GM12872 (cell line): ENCODE data around the gene DHRS13.

ENCODE experiments used
- TF ChIP-seq, protein P1 (sequence below): IDR thresholded peaks from 3 replicates; pipeline ENCODE4 v1.5.1; 2011; ENCODE audit warnings: low read depth, mild to moderate bottlenecking, low read length, moderate library complexity; ENCODE audit not compliant: insufficient read depth

The DHRS13 gene

GRCh38 chr17:28881533-28882056 lies 21.3 kb downstream of the DHRS13 start:
- TF ChIP-seq, protein P1, sequence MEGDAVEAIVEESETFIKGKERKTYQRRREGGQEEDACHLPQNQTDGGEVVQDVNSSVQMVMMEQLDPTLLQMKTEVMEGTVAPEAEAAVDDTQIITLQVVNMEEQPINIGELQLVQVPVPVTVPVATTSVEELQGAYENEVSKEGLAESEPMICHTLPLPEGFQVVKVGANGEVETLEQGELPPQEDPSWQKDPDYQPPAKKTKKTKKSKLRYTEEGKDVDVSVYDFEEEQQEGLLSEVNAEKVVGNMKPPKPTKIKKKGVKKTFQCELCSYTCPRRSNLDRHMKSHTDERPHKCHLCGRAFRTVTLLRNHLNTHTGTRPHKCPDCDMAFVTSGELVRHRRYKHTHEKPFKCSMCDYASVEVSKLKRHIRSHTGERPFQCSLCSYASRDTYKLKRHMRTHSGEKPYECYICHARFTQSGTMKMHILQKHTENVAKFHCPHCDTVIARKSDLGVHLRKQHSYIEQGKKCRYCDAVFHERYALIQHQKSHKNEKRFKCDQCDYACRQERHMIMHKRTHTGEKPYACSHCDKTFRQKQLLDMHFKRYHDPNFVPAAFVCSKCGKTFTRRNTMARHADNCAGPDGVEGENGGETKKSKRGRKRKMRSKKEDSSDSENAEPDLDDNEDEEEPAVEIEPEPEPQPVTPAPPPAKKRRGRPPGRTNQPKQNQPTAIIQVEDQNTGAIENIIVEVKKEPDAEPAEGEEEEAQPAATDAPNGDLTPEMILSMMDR, result no peak

DNA sequence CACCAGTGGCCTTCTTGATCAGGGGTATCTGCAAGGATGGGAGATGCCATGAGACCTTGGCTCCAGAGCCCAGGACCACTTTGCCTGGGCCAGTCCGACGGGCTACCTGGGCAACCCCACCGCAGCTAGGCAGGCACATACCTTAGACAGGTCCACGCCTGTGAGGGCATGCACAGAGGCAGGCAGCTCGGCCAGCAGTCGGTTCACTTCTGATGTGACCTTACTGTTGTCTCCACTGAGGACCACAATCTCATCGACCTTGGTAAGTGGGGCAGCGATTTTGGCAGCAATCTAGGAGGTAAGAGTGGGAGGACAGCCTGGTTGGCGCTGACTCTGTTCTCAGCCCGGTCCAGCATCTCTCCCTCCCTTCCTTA lies 22.3 kb downstream of the DHRS13 start:
- TF ChIP-seq, protein P1, result no peak

- TF ChIP-seq, protein P1, result no peak
These were observed 22.9 kb downstream of the DHRS13 start for GRCh38 chr17:28879886-28880571.

GRCh38 chr17:28878981-28879380 lies 23.9 kb downstream of the DHRS13 start:
- TF ChIP-seq, protein P1, result peak; percentile 63

- TF ChIP-seq, protein P1, result no peak
These were observed 24.5 kb downstream of the DHRS13 start for GRCh38 chr17:28878158-28878910.

- TF ChIP-seq, protein P1, result no peak
These were observed 26.9 kb downstream of the DHRS13 start for GRCh38 chr17:28875848-28876550.

DNA sequence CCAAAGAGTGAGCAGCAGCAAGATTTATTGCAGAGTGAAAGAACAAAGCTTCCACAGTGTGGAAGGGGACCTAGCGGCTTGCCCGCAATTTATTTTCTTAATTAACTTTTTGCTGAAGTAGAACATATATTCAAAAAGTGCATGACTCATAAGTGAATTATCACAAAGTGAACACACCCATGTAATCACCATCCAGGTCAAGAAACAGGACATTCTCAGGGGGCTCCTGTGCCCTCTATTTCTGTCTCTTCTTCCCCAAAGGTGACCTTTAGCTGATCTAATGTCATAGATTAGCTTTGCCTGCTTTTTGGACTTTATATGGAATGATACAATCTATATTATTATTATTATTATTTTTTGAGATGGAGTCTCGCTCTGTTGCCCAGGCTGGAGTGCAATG lies 28.1 kb downstream of the DHRS13 start:
- TF ChIP-seq, protein P1, result no peak
